Kidney glomerular epithelial cell (primary cell): Measurements from ENCODE around the gene PKIB.
"Not testable (repeated sequence)": the region's sequence is repeated elsewhere in the genome, so short reads cannot be mapped to it uniquely, and the experiment has no call there.

Experiments used
- DNase-seq: peaks from one replicate; lab custom pipeline; 2025; lab: John Stamatoyannopoulos, UW

Gene PKIB, protein sequence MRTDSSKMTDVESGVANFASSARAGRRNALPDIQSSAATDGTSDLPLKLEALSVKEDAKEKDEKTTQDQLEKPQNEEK

DNA sequence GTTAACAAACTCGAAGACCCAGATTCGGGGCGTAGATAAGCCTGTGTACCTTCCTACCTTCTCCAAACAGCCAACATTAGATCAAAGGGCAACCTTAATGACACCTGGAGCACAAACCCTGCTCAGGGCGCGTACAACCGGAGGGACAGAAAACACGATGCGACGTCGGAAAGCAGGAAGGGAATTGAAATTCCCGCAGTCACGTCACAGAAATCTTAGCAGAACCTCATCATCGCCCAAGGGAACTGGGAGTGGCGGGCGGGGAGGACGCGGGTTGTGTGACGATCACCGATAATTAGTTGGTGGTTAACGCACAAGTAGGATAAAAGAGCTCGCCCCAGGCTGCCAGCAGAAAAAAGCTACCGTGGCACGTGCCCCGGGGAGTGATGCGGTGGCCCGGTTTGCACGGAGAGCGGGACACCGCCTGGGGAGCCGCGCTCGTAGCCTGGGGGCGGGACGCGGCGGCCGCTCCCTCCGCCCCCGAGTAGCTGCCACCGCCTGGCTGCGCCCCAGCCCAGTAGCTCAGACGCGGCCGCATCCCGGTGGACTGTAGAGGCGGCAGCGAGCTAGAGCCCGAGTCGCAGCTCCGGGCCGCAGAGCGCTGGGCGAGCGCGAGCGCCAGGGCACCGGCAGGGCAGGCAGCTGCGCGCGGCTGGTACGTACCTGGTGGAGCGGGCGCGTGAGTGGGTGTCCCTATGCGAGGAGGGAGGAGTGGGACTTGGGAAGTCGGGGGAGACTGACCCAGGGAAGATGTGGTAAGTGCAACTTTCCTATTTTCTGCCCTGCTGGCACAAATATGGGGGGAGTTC lies at the start of gene PKIB:
Gene PKIB (plus strand): TSS at position 525 of the 809 bp plus-strand sequence. CDS start 107,390 bp downstream, outside the sequence.
- peak; percentile 63 for DNase-seq

- DNase-seq = no peak
These were observed 46.7 kb upstream of the PKIB start for GRCh38 chr6:122563364-122564052.

DNA sequence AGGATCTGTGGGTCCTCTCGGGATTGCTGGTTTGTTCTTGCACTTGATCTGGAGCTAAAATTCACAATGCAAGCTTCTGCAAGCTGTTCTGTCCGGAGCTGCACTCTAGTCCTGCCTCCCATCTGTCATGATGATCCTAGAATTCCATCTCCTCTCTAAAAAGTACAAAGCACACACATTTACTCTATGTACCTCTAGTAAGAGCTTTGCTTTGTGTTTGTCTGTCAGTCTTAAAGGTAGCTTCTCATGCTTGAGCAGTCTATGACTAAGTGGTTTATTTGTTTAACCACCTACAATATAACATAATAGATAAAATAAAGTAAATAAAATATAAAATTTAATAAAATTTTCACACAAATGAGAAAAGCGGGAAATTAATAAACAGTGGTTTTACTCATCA lies 46.0 kb upstream of the PKIB start:
- no peak for DNase-seq

DNA sequence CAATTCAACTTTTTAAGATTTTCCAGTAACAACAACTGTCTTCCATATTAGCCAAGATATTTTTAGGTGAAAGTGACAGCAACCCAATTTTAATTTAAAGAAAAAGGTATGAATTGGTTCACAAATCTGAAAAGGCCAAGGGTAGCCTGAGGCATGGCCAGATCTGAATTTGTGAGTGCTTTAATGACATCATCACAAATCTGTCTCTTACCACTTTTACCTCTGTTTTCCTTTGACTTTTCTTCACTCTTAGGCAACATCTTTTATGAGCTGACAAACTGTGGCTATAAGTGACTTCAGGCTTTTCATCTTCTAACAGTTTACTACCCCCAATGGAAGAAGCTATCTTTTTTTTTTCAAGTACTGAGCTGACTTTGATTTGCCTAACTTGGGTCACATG lies 44.5 kb upstream of the PKIB start:
- no peak for DNase-seq

GRCh38 chr6:122567034-122567433 lies 43.2 kb upstream of the PKIB start:
- DNase-seq = no peak

GRCh38 chr6:122568350-122568749 lies 41.9 kb upstream of the PKIB start:
- no peak for DNase-seq

- no peak for DNase-seq
These were observed 41.4 kb upstream of the PKIB start for GRCh38 chr6:122568797-122569221.

GRCh38 chr6:122569230-122569771 lies 40.9 kb upstream of the PKIB start:
- DNase-seq = no peak

- no peak for DNase-seq
These were observed 38.3 kb upstream of the PKIB start for GRCh38 chr6:122571888-122572287.

DNA sequence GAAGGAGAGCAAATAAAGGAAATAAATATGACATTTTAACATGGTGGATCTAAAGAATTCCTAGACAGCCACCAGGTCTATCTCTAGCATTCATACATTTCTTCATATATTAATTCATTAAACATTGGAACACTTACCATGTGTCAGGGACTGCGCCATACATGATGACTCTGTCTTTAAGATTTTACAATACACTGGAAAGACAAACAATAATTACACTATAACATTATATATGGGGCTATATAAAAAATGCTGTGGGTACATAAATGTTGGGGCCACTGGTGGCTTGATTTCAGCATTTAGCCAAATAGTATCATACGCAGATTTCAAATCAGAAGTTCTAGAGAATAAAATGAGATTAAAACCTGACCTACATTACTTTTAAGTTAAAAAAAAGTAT lies 33.3 kb upstream of the PKIB start:
- no peak for DNase-seq

DNA sequence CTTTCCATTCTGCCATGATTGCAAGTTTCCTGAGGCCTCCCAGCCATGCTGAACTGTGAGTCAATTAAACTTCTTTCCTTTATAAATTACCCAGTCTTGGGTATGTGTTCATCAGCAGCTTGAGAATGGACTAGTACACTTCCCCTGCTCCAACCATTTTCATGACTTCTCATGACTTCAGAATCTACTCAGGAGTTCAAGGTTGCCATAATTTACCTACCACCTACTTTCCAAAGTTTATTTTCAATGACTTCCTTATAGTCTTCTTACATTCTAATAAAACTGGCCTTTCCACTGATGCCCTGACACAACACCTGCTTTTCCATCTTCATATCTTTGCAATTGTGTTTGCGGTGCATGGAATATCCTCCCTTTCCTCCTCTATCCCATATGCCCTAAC lies 31.2 kb upstream of the PKIB start:
- DNase-seq = no peak

GRCh38 chr6:122580737-122581136 lies 29.5 kb upstream of the PKIB start:
- DNase-seq = no peak

GRCh38 chr6:122589115-122589514 lies 21.1 kb upstream of the PKIB start:
- DNase-seq = no peak

DNA sequence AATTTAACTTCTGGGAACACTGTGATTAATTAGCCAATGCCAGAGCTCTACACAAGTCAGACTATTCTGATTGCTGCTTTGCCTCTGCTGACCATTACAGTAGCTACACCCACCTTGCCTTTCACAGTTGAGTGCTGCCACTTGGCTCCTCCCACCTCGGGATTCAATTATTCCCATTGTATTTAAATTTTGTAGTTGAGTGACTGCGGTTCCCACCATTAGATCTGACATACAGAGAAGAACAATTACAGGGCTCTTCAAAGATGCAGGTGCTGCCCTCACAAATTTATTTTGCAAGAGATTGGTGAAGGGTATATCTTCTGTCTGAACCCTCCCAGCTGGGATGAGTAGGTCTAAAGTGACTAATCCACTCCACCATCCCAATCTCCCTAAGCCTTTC lies 11.9 kb upstream of the PKIB start:
- DNase-seq = not testable (repeated sequence)

DNA sequence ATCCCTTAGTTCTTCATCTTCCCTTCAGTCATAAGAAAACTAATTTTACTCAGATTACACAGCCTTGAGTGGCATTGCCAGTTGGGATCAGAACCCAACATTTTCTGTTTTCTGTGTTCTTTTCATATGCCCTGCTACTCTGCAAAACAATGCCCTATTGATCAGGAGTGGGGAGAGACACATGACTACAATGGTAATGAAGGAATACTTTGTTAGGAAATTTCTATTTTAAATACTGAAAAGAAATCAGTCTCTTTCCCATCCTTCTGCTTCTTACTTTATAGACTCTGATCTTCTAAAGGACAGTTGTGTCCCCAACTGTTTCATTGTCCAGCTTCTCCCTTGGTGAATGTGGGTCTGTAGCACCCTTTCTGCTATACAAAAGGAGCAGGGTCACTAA lies 5.5 kb upstream of the PKIB start:
- no peak for DNase-seq

GRCh38 chr6:122610690-122611455 lies 668 bp downstream of the PKIB start:
- peak; percentile 59 for DNase-seq

DNA sequence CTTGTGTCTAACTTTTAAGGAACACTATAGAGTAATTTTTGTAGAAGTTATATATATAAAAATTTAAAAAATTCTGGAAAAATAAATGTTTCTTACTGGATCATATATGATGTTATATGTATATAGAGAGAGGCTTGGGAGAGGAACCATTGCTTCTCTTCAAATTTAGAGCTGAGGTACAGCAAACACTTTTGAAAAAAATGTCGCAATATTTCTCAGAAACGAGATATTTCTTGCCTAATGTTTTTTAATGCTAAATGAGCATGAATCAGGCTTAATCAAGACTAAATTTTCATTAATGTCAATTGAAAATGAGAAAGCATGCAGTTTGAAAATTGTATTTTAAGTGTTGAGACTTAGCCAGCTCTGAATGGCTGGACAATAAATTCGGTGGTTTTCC lies 2.6 kb downstream of the PKIB start:
- DNase-seq = no peak

DNA sequence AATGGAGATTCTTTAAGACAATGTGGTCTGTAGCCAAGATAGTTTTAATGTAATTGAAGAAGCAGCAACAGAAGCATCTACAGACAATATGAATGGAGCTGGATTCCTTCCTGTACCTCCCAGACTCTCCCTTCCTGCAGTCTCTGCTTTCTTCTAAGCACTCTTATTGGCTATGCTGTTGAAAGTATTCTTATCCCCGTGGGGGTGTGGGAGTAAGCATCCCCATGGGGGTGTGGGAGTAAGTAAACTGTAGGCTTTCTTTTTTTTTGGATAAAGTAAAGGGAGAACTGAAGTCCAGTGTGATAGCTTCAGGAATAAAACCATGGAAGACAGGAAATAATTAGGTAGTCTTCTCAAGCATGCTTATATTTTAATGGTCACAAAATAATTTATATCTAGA lies 4.1 kb downstream of the PKIB start:
- DNase-seq = no peak

GRCh38 chr6:122615409-122615808 lies 5.2 kb downstream of the PKIB start:
- DNase-seq = no peak

- no peak for DNase-seq
These were observed 6.7 kb downstream of the PKIB start for GRCh38 chr6:122616877-122617276.

DNA sequence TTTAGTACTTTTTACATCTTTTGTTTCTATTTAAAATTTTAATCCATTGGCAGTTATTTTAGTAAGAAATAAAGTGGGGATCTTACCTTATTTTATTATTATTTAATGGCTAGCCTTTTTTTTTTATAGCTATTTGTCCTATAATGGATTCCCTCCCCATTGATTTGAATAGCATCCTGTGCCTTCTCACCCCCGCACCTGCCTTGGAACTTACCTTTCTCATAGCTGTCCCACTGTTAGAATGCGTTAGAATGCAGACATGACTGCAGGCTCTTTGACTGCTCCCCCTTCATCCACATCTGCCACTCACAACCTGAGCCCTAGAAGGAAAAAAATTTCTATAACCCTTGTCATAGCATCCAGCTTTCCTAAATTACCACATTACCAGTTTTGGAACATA lies 9.1 kb downstream of the PKIB start:
- no peak for DNase-seq

DNA sequence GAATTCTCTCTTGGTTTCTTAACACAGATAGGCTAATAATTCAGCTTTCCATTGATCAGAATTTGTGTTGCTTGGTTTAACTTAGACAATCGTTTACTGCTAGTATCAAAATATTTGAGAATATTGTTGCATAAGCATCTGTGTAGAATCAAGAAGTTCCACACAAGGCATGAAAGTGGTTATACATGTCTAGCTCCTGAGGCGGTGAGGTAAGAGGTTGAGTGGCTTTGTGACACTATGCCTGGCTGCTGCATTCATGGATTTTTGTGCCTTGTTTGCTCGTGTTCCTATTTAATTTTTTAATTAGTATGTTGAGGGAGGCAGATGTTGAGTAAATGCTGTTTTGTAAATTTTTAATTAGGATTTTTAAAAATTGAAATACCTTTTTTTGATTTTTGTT lies 10.2 kb downstream of the PKIB start:
- no peak for DNase-seq
